Measurements from ENCODE around the gene TRIM46. TPM values are rescaled to one million over a fixed set of nuclear protein-coding genes. Genes with fewer than 3 reads are reported as not detected.

Gene TRIM46
- total and polyA plus RNA-seq, 7 experiments from 2014 or later, result 0.69 to 21.9 (median 4.0) TPM

DNA sequence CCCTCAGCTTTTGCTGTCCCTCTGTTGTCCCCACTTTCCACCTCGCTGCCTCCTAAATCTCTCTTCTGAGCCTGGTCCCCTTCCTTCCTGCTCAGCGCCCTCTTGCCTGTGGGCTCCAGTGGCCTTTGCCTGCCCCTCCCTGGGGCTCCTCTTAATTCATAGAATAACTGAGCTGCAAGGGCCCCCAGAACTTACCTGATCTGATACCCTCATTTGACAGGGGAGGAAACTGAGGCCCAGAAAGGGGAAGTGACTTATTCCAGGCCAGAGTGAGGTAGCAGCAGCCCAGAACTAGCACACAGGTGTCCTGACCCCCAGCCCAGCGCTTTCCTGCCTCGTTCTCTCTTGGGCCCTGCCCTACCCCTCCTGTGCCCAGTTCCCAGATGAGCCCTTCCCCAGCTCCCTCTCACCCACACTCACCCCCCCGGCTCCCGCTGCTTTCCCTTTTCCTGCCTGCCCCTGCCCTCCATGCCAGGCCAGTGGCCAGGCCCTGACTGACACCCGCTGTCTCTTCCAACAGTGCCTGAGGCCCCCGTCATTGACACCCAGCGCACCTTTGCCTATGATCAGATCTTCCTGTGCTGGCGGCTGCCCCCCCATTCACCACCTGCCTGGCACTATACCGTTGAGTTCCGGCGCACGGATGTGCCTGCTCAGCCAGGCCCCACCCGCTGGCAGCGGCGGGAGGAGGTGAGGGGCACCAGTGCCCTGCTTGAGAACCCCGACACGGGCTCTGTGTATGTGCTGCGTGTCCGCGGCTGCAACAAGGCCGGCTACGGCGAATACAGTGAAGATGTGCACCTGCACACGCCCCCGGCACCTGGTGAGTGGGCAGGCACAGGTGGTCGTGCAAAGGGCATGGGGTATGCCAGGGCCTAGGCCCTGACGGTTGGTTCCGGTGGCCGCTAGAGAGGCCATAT lies 5.7 kb downstream of the TRIM46 start:
- no peak for ATAC-seq
- CTCF ChIA-PET, result interaction anchor here (0.8 to 1.3 kb wide), 3 partner anchors 14 to 72 kb away, joined by 3 to 5 read pairs (median 3); no protein-coding TSS in a partner anchor
- Mint-ChIP-seq H3K4me3 (no peak overlapping the region), H3K27me3 (no peaks in the 10 kb centered on the region), H3K27ac (no peak overlapping the region), H3K36me3 (peaks cover 0 to 23% (median 3%) of the 10 kb centered on the region in 5 donors), H3K9me3 (peaks cover 0 to 1% (median 0%) of the 10 kb centered on the region in 11 donors), H3K4me1 (peaks cover 11 to 25% (median 19%) of the 10 kb centered on the region in 7 donors)
- DNase-seq, result peak in 1 of 9 donors; percentile 5
- POLR2A ChIA-PET, result interaction anchor here (1.2 to 1.7 kb wide), 3 partner anchors 15 to 48 kb away, joined by 3 to 4 read pairs (median 4); partner anchors contain the start of gene THBS3
- Histone ChIP-seq H3K9me3 (ENCODE audit: control insufficient read depth in 2 of 3, low read length in 3 of 3) (no peaks in the 10 kb centered on the region), H3K4me3 (ENCODE audit: low read length) (no peak overlapping the region), H3K36me3 (ENCODE audit: control insufficient read depth in 2 of 3, insufficient read depth in 3 of 3, low read length in 3 of 3) (peaks cover 0 to 25% (median 0%) of the 10 kb centered on the region in 3 experiments), H3K27ac (ENCODE audit: low read depth, low read length) (no peak overlapping the region), H3K27me3 (ENCODE audit: control insufficient read depth in 2 of 2, insufficient read depth in 2 of 2, low read length in 2 of 2) (no peaks in the 10 kb centered on the region), H3K4me1 (ENCODE audit: control insufficient read depth in 2 of 2, insufficient read depth in 2 of 2, low read length in 2 of 2) (peaks cover 0 to 9% of the 10 kb centered on the region in 2 donors)
- intact Hi-C loops (cut with micrococcal nuclease), result no loop called here

DNA sequence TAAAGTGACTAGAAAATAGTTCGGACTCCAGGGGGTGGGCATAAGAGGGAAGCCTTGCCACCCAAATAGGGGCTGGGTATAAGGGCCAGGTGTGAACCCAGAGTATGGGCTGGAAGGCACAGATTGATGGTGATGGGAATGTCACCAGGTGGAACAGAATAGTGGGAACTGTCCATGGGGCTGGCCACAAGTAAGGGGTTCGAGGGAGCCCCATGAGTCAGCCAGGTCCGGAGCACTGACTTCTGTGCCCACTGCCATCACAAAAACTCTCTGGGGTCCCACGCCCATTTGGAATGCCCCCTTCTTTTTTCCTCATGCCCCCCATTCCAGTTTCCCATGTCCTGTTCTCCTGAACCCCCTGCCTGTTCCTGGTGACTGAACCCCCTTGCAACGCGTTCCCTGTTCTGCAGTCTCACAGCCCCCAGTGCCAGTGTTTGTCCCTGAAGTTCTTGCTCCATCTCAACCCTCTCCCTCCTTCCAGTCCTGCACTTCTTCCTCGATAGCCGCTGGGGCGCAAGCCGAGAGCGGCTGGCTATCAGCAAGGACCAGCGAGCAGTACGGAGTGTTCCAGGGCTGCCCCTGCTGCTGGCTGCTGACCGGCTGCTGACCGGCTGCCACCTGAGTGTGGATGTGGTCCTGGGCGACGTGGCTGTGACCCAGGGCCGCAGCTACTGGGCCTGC lies 7.9 kb downstream of the TRIM46 start:
- Mint-ChIP-seq H3K4me1 (peaks cover 3 to 18% (median 5%) of the 10 kb centered on the region in 7 donors), H3K36me3 (peaks cover 0 to 18% (median 3%) of the 10 kb centered on the region in 5 donors), H3K4me3 (no peak overlapping the region), H3K27me3 (no peaks in the 10 kb centered on the region), H3K9me3 (peaks cover 0 to 1% (median 0%) of the 10 kb centered on the region in 11 donors), H3K27ac (no peak overlapping the region)
- POLR2A ChIA-PET, result no interaction called here
- no peak overlapping the region for H3K27ac ChIP-seq (ENCODE audit: low read depth, low read length)
- DNase-seq (no peak), ATAC-seq (no peak)
- intact Hi-C loops (cut with micrococcal nuclease), result no loop called here
- no peaks in the 10 kb centered on the region for H3K27me3 ChIP-seq (ENCODE audit: control insufficient read depth in 2 of 2, insufficient read depth in 2 of 2, low read length in 2 of 2)
- no peaks in the 10 kb centered on the region for H3K9me3 ChIP-seq (ENCODE audit: control insufficient read depth in 2 of 3, low read length in 3 of 3)
- H3K4me3 ChIP-seq (ENCODE audit: low read length), result no peak overlapping the region
- peaks cover 0 to 6% of the 10 kb centered on the region in 2 donors for H3K4me1 ChIP-seq (ENCODE audit: control insufficient read depth in 2 of 2, insufficient read depth in 2 of 2, low read length in 2 of 2)
- CTCF ChIA-PET, result no interaction called here
- peaks cover 0 to 25% (median 0%) of the 10 kb centered on the region in 3 experiments for H3K36me3 ChIP-seq (ENCODE audit: control insufficient read depth in 2 of 3, insufficient read depth in 3 of 3, low read length in 3 of 3)

DNA sequence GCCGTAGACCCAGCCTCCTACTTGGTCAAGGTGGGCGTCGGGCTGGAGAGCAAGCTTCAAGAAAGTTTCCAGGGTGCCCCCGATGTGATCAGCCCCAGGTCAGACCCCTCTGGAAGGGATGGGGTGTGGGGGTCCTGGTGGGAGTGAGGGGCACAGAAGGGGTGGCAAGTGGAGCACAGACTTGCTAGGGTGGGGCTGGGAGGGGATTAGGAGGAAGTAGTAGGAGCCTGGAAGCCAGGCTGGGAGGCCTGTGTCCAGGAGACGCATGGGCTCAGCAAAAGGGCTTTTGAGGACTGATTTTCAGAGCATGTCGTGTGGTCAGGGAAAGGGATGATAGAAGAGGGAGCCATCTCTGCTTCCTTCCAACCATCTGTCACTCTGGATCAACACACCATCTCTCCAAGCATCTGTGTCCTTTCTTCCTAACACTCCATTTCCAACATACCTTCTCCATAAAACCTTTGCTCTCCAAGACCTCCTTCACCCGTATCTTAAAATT lies 8.5 kb downstream of the TRIM46 start:
- peaks cover 0 to under 1% of the 10 kb centered on the region in 2 donors for H3K4me1 ChIP-seq (ENCODE audit: control insufficient read depth in 2 of 2, insufficient read depth in 2 of 2, low read length in 2 of 2)
- H3K4me1 Mint-ChIP-seq, result peaks cover 0 to 15% (median 0%) of the 10 kb centered on the region in 7 donors
- no peaks in the 10 kb centered on the region for H3K9me3 ChIP-seq (ENCODE audit: control insufficient read depth in 2 of 3, low read length in 3 of 3)
- DNase-seq (no peak), ATAC-seq (no peak)
- ChIA-PET CTCF (interaction anchor here (1.2 kb wide), 1 partner anchor 11 kb away, joined by 6 read pairs; no protein-coding TSS in a partner anchor), POLR2A (no interaction called here)
- no peak overlapping the region for H3K27ac ChIP-seq (ENCODE audit: low read depth, low read length)
- H3K27me3 Mint-ChIP-seq, result no peaks in the 10 kb centered on the region
- H3K27me3 ChIP-seq (ENCODE audit: control insufficient read depth in 2 of 2, insufficient read depth in 2 of 2, low read length in 2 of 2), result no peaks in the 10 kb centered on the region
- peaks cover 0 to 1% (median 0%) of the 10 kb centered on the region in 11 donors for H3K9me3 Mint-ChIP-seq
- H3K27ac Mint-ChIP-seq, result no peak overlapping the region
- no peak overlapping the region for H3K4me3 Mint-ChIP-seq
- H3K36me3 ChIP-seq (ENCODE audit: control insufficient read depth in 2 of 3, insufficient read depth in 3 of 3, low read length in 3 of 3), result peaks cover 0 to 25% (median 0%) of the 10 kb centered on the region in 3 experiments
- intact Hi-C loops (cut with micrococcal nuclease), result no loop called here
- H3K4me3 ChIP-seq (ENCODE audit: low read length), result no peak overlapping the region
- peaks cover 0 to 17% (median 3%) of the 10 kb centered on the region in 5 donors for H3K36me3 Mint-ChIP-seq

DNA sequence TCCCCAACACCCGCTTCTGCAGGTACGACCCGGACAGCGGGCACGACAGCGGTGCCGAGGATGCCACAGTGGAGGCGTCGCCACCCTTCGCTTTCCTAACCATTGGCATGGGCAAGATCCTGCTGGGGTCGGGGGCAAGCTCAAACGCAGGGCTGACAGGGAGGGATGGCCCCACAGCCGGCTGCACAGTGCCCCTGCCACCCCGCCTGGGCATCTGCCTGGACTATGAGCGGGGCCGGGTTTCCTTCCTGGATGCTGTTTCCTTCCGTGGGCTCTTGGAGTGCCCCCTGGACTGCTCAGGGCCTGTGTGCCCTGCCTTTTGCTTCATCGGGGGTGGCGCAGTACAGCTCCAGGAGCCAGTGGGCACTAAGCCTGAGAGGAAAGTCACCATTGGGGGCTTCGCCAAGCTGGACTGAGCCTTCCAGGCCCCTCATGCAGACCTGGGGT lies 10.1 kb downstream of the TRIM46 start:
- Mint-ChIP-seq H3K27me3 (no peaks in the 10 kb centered on the region), H3K4me1 (peaks cover 0 to 17% (median 7%) of the 10 kb centered on the region in 7 donors), H3K36me3 (peaks cover 0 to 14% (median 0%) of the 10 kb centered on the region in 5 donors), H3K9me3 (peaks cover 0 to 3% (median 0%) of the 10 kb centered on the region in 11 donors), H3K27ac (no peak overlapping the region), H3K4me3 (no peak overlapping the region)
- Histone ChIP-seq H3K4me1 (ENCODE audit: control insufficient read depth in 2 of 2, insufficient read depth in 2 of 2, low read length in 2 of 2) (no peaks in the 10 kb centered on the region), H3K4me3 (ENCODE audit: low read length) (no peak overlapping the region), H3K27me3 (ENCODE audit: control insufficient read depth in 2 of 2, insufficient read depth in 2 of 2, low read length in 2 of 2) (no peaks in the 10 kb centered on the region), H3K9me3 (ENCODE audit: control insufficient read depth in 2 of 3, low read length in 3 of 3) (no peaks in the 10 kb centered on the region), H3K36me3 (ENCODE audit: control insufficient read depth in 2 of 3, insufficient read depth in 3 of 3, low read length in 3 of 3) (peaks cover 0 to 12% (median 0%) of the 10 kb centered on the region in 3 experiments), H3K27ac (ENCODE audit: low read depth, low read length) (no peak overlapping the region)
- ChIA-PET CTCF (interaction anchor here (0.5 to 1.0 kb wide), 2 partner anchors 8 to 960 kb away, joined by 3 read pairs; no protein-coding TSS in a partner anchor), POLR2A (interaction anchor here (0.6 to 1.0 kb wide), 2 partner anchors 10 to 283 kb away, joined by 3 to 4 read pairs; no protein-coding TSS in a partner anchor)
- DNase-seq, result no peak
- ATAC-seq, result no peak
- intact Hi-C loops (cut with micrococcal nuclease), result loop anchor here in 1 of 2 donors (1.0 kb wide), 1 partner anchor 10 kb away; no protein-coding TSS in a partner anchor

DNA sequence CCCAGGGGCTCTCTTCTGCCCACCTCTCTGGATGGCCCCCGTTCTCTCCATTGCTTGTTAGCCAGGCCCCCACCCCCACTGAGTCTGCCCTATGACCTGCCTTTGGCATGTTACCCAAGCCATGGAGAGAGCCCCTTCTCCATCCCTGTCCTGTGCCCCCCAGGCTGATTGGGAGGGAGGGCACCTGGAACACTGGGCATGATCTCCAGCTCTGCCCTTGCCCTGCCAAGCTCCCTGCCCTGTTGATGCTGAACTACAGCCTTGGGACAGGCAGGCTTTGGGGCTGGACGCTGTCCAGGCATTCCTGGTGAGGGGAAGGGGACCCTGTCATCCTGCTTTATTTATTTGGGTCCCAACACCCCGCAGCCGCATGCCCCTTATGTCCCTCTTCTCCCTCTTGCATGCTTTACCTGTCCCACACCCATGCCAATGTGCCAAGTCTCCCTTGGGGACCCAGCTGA lies 10.7 kb downstream of the TRIM46 start:
- peaks cover 0 to 3% (median 0%) of the 10 kb centered on the region in 11 donors for H3K9me3 Mint-ChIP-seq
- no peaks in the 10 kb centered on the region for H3K27me3 Mint-ChIP-seq
- peaks cover 0 to 10% (median 0%) of the 10 kb centered on the region in 5 donors for H3K36me3 Mint-ChIP-seq
- no peak overlapping the region for H3K4me3 Mint-ChIP-seq
- ATAC-seq (no peak), DNase-seq (no peak)
- Histone ChIP-seq H3K27ac (ENCODE audit: low read depth, low read length) (no peak overlapping the region), H3K4me1 (ENCODE audit: control insufficient read depth in 2 of 2, insufficient read depth in 2 of 2, low read length in 2 of 2) (no peaks in the 10 kb centered on the region), H3K9me3 (ENCODE audit: control insufficient read depth in 2 of 3, low read length in 3 of 3) (no peaks in the 10 kb centered on the region), H3K36me3 (ENCODE audit: control insufficient read depth in 2 of 3, insufficient read depth in 3 of 3, low read length in 3 of 3) (peaks cover 0 to 7% (median 0%) of the 10 kb centered on the region in 3 experiments), H3K4me3 (ENCODE audit: low read length) (no peak overlapping the region), H3K27me3 (ENCODE audit: control insufficient read depth in 2 of 2, insufficient read depth in 2 of 2, low read length in 2 of 2) (no peaks in the 10 kb centered on the region)
- POLR2A ChIA-PET, result interaction anchor here (1.0 kb wide), 1 partner anchor 9 kb away, joined by 3 read pairs; no protein-coding TSS in a partner anchor
- H3K4me1 Mint-ChIP-seq, result peaks cover 0 to 13% (median 7%) of the 10 kb centered on the region in 7 donors
- intact Hi-C loops (cut with micrococcal nuclease), result loop anchor here in 1 of 2 donors (1.0 kb wide), 1 partner anchor 9 kb away; no protein-coding TSS in a partner anchor
- CTCF ChIA-PET, result interaction anchor here (1.0 kb wide), 1 partner anchor 9 kb away, joined by 3 read pairs; no protein-coding TSS in a partner anchor
- no peak overlapping the region for H3K27ac Mint-ChIP-seq

Measured in naive thymus-derived CD4-positive, alpha-beta T cell (primary cell).